CD14-positive monocyte (primary cell): ENCODE results near the gene AHI1. TPM values are rescaled to one million over a fixed set of nuclear protein-coding genes. Genes with fewer than 3 reads are reported as not detected.
A peak's percentile ranks its signal among the peaks of the same experiment; 100 is the strongest.

ENCODE experiments used
- DNase-seq, 3 donors: peaks; one replicate each; pipeline ENCODE4 v3.0.0-alpha.2; 2011 to 2022
- H2AFZ ChIP-seq: 2 replicates; pipeline ENCODE4 v1.6.0; 2012; ENCODE audit warnings: mild to moderate bottlenecking, low read depth, low read length, inconsistent platforms; ENCODE audit not compliant: insufficient read depth, poor library complexity, severe bottlenecking
- H3K27ac ChIP-seq, 2 donors: 1 replicate in 1 of 2; 2 replicates in 1 of 2; pipeline ENCODE4 v1.5.1; 2012 to 2013; ENCODE audit warnings: low read length in 2 of 2, control low read depth in 1 of 2, inconsistent platforms in 1 of 2, low read depth in 1 of 2, mild to moderate bottlenecking in 1 of 2
- H3K27me3 ChIP-seq, 2 donors: one replicate each; pipeline versions ENCODE4 v1.6.0 to v1.6.1; 2011 to 2013; ENCODE audit warnings: low read length in 2 of 2; ENCODE audit not compliant: control insufficient read depth in 2 of 2, insufficient read depth in 2 of 2
- H3K36me3 ChIP-seq, 2 donors: replicated peaks in 1 of 2; 1 replicate in 1 of 2; 2 replicates in 1 of 2; pipeline versions ENCODE4 v1.5.1 to v1.6.1; 2012 to 2013; ENCODE audit warnings: low read length in 2 of 2, control low read depth in 1 of 2, inconsistent platforms in 1 of 2, mild to moderate bottlenecking in 1 of 2; ENCODE audit not compliant: insufficient read depth in 2 of 2, control insufficient read depth in 1 of 2
- H3K4me1 ChIP-seq, 2 donors: 1 replicate in 1 of 2; 2 replicates in 1 of 2; pipeline versions ENCODE4 v1.5.1 to v1.6.1; 2012 to 2013; ENCODE audit warnings: low read length in 2 of 2, control low read depth in 1 of 2, inconsistent platforms in 1 of 2, mild to moderate bottlenecking in 1 of 2, moderate library complexity in 1 of 2; ENCODE audit not compliant: insufficient read depth in 2 of 2, control insufficient read depth in 1 of 2
- H3K4me2 ChIP-seq: replicated peaks from 2 replicates; pipeline ENCODE3; 2012; ENCODE audit warnings: low read length, moderate library complexity, mild to moderate bottlenecking; ENCODE audit not compliant: poor library complexity, severe bottlenecking; ENCODE audit errors: extremely low read depth
- H3K4me3 ChIP-seq, 3 experiments: fragments of 200-600 bp in 1 of 3; sonication (generic) in 1 of 3; replicated peaks in 1 of 3; 1 replicate in 2 of 3; 2 replicates in 1 of 3; pipeline ENCODE4 v1.5.1; 2011 to 2013; ENCODE audit warnings: low read length in 3 of 3, mild to moderate bottlenecking in 3 of 3, control low read depth in 2 of 3, low read depth in 2 of 3, inconsistent platforms in 1 of 3, moderate library complexity in 1 of 3
- H3K79me2 ChIP-seq: 2 replicates; pipeline ENCODE4 v1.6.0; 2012; ENCODE audit warnings: mild to moderate bottlenecking, control low read depth, inconsistent platforms, low read length, moderate library complexity; ENCODE audit not compliant: insufficient read depth
- H3K9ac ChIP-seq: 2 replicates; pipeline ENCODE4 v1.6.0; 2017; ENCODE audit warnings: low read length, mild to moderate bottlenecking; ENCODE audit not compliant: insufficient read depth, poor library complexity, severe bottlenecking
- H3K9me3 ChIP-seq, 2 donors: replicated peaks in 1 of 2; 1 replicate in 1 of 2; 2 replicates in 1 of 2; pipeline versions ENCODE4 v1.5.1 to v1.6.1; 2012 to 2013; ENCODE audit warnings: low read length in 2 of 2, control low read depth in 1 of 2; ENCODE audit not compliant: control insufficient read depth in 1 of 2, insufficient read depth in 1 of 2
- H4K20me1 ChIP-seq: 2 replicates; pipeline ENCODE4 v1.6.0; 2012; ENCODE audit warnings: mild to moderate bottlenecking, low read length, control low read depth, moderate library complexity; ENCODE audit not compliant: insufficient read depth
- H3K27ac Mint-ChIP-seq, 7 donors: one replicate each; pipeline ENCODE4 v1.8.0; 2020; ENCODE audit warnings: mild to moderate bottlenecking in 7 of 7, mixed read lengths in 7 of 7, moderate library complexity in 6 of 7, inconsistent platforms in 2 of 7
- H3K27me3 Mint-ChIP-seq, 3 donors: one replicate each; pipeline ENCODE4 v1.8.0; 2021 to 2022; ENCODE audit warnings: low read depth in 3 of 3, mild to moderate bottlenecking in 3 of 3, mixed read lengths in 3 of 3, moderate library complexity in 3 of 3, inconsistent platforms in 1 of 3
- H3K36me3 Mint-ChIP-seq, 2 donors: one replicate each; pipeline ENCODE4 v1.8.0; 2020; ENCODE audit warnings: mixed read lengths in 2 of 2, inconsistent platforms in 1 of 2, mild to moderate bottlenecking in 1 of 2
- H3K4me1 Mint-ChIP-seq: one replicate; pipeline ENCODE4 v1.8.0; 2020; ENCODE audit warnings: mild to moderate bottlenecking, mixed read lengths
- H3K4me3 Mint-ChIP-seq, 2 donors: one replicate each; pipeline ENCODE4 v1.8.0; 2020; ENCODE audit warnings: mild to moderate bottlenecking in 2 of 2, mixed read lengths in 2 of 2, moderate library complexity in 1 of 2
- H3K9me3 Mint-ChIP-seq, 7 donors: one replicate each; pipeline ENCODE4 v1.8.0; 2020 to 2022; ENCODE audit warnings: mixed read lengths in 7 of 7, mild to moderate bottlenecking in 6 of 7, moderate library complexity in 6 of 7, inconsistent platforms in 2 of 7
- WGBS: methylation state at CpG from one replicate; pipeline ENCODE4 v1.1.5; 2013; ENCODE audit warnings: missing lambda C conversion rate; ENCODE audit not compliant: insufficient coverage; 5-methylcytosine and 5-hydroxymethylcytosine counted together
- intact Hi-C, 2 donors: fragments of 100-400 bp; cut with micrococcal nuclease; formaldehyde crosslinking; loops; one replicate each; pipeline versions ENCODE4 v1.15.0 to v1.15.1; 2023
- polyA plus RNA-seq, 3 donors: library from polyadenylated mRNA; depleted of rRNA in 1 of 3; unstranded in 2 of 3; stranded (reverse) in 1 of 3; fragments of 300-500 nt in 2 of 3; fragments of >200 nt in 1 of 3; fragmentation: Illumina TruSeq in 2 of 3; gene quantifications; 1 replicate in 2 of 3; 2 replicates in 1 of 3; pipeline ENCODE4 v1.2.3, GENCODE V29; 2012 to 2021
- TF ChIP-seq, protein P1 (sequence below): fragments of 200-600 bp; IDR thresholded peaks from one replicate; pipeline ENCODE4 v1.8.0; 2022; ENCODE audit warnings: antibody characterized with exemption, mild to moderate bottlenecking

AHI1 gene
- polyA plus RNA-seq, 3 donors, result 0.91 to 2.8 (median 1.4) TPM

DNA sequence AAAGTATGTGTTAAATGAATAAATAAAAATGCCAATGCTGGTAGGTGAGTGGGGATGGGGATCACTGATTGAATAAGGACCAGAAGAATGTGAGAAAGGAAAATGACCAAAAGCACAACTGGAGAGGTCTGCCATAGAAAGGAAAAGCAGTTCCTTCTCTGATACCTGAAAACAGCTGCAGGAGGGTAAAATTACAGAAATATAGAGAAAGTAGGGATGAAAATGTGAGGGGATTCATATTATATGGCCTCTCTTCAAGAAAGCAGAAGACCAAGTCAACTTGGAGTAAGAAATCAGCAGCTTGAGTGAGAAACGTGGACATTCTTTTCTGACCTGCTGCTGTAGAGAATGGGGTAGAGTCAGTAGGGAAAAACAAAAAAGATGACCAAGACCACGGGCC is 191.4 kb downstream of the AHI1 start:
- Mint-ChIP-seq H3K27ac (peak overlapping the region in 4 of 7 donors; percentile 65 to 84 (median 78)), H3K36me3 (no peaks in the 10 kb centered on the region), H3K4me3 (peak overlapping the region; percentile 3 to 64), H3K27me3 (peaks cover 0 to 2% (median 0%) of the 10 kb centered on the region in 3 donors), H3K4me1 (peaks cover 29% of the 10 kb centered on the region), H3K9me3 (no peaks in the 10 kb centered on the region)
- no peak for DNase-seq
- WGBS, result no CpG with 5 or more reads among the region's 2 CpGs
- no peaks in the 10 kb centered on the region for H3K36me3 ChIP-seq
- H2AFZ ChIP-seq, result no peak overlapping the region
- H3K4me3 ChIP-seq, result peak overlapping the region in 1 of 3 experiments; percentile 52
- H4K20me1 ChIP-seq, result no peaks in the 10 kb centered on the region
- no peaks in the 10 kb centered on the region for H3K27me3 ChIP-seq
- no peaks in the 10 kb centered on the region for H3K79me2 ChIP-seq
- peak overlapping the region; percentile 63 for H3K4me2 ChIP-seq
- TF ChIP-seq, protein P1, sequence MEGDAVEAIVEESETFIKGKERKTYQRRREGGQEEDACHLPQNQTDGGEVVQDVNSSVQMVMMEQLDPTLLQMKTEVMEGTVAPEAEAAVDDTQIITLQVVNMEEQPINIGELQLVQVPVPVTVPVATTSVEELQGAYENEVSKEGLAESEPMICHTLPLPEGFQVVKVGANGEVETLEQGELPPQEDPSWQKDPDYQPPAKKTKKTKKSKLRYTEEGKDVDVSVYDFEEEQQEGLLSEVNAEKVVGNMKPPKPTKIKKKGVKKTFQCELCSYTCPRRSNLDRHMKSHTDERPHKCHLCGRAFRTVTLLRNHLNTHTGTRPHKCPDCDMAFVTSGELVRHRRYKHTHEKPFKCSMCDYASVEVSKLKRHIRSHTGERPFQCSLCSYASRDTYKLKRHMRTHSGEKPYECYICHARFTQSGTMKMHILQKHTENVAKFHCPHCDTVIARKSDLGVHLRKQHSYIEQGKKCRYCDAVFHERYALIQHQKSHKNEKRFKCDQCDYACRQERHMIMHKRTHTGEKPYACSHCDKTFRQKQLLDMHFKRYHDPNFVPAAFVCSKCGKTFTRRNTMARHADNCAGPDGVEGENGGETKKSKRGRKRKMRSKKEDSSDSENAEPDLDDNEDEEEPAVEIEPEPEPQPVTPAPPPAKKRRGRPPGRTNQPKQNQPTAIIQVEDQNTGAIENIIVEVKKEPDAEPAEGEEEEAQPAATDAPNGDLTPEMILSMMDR, result no peak
- H3K9me3 ChIP-seq, result no peaks in the 10 kb centered on the region
- intact Hi-C loops, result no loop called here
- H3K27ac ChIP-seq, result peak overlapping the region in 1 of 2 donors; percentile 60
- no peak overlapping the region for H3K9ac ChIP-seq
- peaks cover 23 to 32% of the 10 kb centered on the region in 2 donors for H3K4me1 ChIP-seq

DNA sequence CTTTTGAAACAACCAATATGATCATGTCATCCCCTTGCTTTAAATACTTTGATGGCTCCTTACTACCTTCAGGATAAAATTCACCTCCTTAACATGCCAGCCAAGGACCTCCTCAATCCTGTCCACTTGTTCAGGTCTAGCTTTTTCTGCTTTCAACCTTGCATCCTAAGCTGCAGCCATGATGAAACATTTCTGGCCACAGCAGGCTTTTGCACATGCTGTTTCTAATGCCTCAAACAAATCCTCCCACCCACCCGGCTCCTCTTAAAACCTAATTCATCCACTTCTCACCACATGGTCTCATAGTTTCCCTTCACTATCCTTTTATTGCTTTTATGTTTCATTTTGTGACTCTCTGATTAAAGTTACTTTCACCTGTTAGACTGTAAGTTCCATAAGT is 191.9 kb downstream of the AHI1 start:
- Histone ChIP-seq H3K27me3 (no peaks in the 10 kb centered on the region), H3K36me3 (no peaks in the 10 kb centered on the region), H2AFZ (no peak overlapping the region), H3K9me3 (no peaks in the 10 kb centered on the region), H3K9ac (no peak overlapping the region), H3K4me3 (peak overlapping the region in 1 of 3 experiments; percentile 52), H3K27ac (no peak overlapping the region), H3K79me2 (no peaks in the 10 kb centered on the region), H3K4me2 (peak overlapping the region; percentile 63), H3K4me1 (peaks cover 23 to 30% of the 10 kb centered on the region in 2 donors), H4K20me1 (no peaks in the 10 kb centered on the region)
- intact Hi-C loops, result no loop called here
- Mint-ChIP-seq H3K27me3 (peaks cover 0 to 2% (median 0%) of the 10 kb centered on the region in 3 donors), H3K4me3 (peak overlapping the region in 1 of 2 donors; percentile 64), H3K9me3 (no peaks in the 10 kb centered on the region), H3K27ac (peak overlapping the region in 2 of 7 donors; percentile 12 to 28), H3K4me1 (peaks cover 29% of the 10 kb centered on the region), H3K36me3 (no peaks in the 10 kb centered on the region)
- TF ChIP-seq, protein P1, result no peak
- no peak for DNase-seq
- 78% methylated on average over 1 of the region's 1 CpG for WGBS
